Stimulated activated CD4-positive, alpha-beta T cell treated with anti-CD3 and anti-CD28 coated beads, TNF-alpha, amount 100 ng/mL, for 24 hours (primary cell): Measurements from ENCODE around the gene PCSK5.

Experiments
- DNase-seq, 3 experiments: peaks; one replicate each; pipeline ENCODE4 v3.0.0-alpha.2; 2020; ENCODE audit warnings: low read depth in 3 of 3

Gene PCSK5

GRCh38 chr9:76137931-76138330 lies 247.5 kb downstream of the PCSK5 start:
- DNase-seq: no peak

- DNase-seq: no peak
Observed at GRCh38 chr9:76138360-76138759, 247.9 kb downstream of the PCSK5 start.

- DNase-seq: no peak
Observed at GRCh38 chr9:76143834-76144233, 253.4 kb downstream of the PCSK5 start.

GRCh38 chr9:76150013-76150412 lies 259.5 kb downstream of the PCSK5 start:
- DNase-seq: no peak

DNA sequence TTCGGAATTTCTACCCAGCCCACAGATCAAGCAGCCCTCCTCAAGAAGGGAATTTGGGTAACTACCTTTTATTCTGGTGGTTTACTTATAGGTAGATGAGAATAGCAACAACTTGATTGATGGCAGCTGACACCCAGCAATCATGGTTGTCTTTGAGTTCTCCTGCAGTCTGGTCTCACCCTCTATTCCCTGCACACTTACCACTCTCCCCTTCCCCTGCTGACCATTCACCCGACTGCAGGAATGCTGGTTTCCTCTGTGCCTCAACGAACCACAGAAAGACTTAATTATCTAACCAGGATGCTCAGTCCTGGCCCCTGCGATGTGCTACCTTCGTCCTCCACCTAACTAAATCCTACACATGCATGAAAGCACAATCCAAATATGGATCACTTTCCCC lies 260.8 kb downstream of the PCSK5 start:
- DNase-seq: no peak

- no peak for DNase-seq
Observed at GRCh38 chr9:76153339-76153738, 262.9 kb downstream of the PCSK5 start.

DNA sequence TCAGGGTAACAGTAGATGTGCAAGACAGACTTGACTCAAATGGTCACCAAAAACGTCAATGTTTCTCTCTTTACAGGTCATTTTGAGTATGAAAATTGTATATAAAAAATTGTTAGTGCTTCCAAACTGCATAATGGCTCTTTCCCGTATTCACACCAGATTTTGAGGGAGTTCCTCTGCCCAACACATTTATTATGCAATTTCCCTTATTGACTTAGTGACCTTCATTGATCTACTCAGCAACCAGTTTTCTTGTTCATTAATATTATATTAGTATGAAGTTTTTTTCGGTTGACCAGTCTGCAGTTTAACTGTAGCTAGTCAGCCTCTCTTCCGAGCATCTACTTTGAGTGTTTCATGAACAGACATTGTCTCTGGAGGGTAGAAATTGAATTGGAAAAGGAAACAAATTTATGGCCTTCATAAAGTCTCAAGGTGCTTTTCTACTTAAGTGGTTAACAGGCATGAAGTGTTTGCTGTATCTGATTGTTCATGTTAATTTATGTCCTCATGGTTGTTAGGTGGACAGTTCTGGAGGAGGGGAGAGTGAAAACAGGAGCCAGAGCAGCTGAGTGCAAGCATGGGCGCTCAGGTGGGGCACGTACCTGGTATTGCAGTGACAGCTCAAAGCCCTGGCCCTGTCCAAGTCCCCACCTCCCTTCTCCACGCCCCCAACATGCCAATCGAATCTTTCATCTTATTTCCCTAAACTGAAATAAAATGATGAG lies 263.6 kb downstream of the PCSK5 start:
- DNase-seq: no peak

- DNase-seq: no peak
Observed at GRCh38 chr9:76155361-76155760, 264.9 kb downstream of the PCSK5 start.

DNA sequence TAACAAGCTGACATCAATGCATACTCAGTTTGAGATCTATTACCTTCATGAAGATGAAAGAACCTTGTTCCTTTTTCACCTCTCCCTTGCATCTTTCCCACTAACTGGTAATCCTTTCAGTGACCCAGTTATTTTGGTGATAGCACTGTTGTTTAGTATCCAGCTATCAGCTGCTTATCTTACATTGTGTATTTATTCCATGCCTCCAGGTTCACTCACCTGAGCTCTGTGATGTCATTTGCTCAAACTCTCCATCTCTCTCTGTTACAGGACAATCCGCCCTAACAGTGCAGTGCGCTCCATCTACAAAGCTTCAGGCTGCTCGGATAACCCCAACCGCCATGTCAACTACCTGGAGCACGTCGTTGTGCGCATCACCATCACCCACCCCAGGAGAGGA lies 268.2 kb downstream of the PCSK5 start:
- no peak for DNase-seq

DNA sequence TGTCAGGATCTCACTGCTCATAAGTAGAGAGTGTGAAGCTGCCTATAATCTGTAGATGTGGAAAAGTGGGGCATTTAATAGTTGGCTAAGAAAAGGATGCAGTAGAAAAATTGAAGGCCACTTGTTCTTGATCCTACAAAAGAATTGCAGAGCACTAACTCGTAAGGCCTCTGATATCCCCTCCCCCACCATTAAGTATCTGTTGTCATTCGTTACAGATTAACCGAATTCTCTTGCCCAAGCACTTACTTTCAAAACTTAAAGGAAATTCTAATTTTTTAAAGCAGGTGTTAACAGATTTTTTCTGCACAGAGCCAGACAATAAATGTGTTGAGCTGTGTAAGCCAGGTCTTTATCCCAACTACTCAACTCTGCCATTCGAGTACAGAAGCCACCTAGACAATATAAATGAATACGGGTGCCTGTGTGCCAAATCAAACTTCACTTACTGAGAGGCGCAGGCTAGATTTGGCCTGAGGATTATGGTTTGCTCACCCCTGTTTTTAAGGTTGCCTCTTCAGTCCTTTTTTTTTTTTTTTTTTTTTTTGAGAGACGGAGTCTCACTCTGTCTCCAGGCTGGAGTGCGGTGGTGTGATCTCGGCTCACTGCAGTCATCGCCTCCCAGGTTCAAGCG lies 268.9 kb downstream of the PCSK5 start:
- no peak for DNase-seq

GRCh38 chr9:76161106-76161505 lies 270.6 kb downstream of the PCSK5 start:
- no peak for DNase-seq

DNA sequence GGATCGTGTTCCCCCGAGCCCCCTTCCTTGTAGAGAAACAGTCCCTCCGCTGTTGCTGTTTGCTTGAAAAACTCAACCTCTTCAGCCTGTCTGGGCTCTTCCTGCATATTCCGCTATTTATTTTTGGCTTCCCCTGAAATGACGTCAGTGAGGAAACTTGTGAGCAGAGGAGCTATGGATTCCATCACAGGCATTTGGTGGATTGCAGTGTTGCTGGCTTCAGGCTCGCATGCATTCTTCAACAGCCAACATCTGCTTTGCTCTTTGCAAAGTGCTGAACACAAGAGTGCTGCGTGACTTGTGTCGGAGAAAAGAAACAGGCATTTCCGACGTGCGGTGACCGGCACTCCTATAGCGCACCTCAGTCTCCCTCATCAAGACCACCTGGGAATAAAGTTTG lies 271.1 kb downstream of the PCSK5 start:
- no peak for DNase-seq

- no peak for DNase-seq
Observed at GRCh38 chr9:76162086-76162730, 271.7 kb downstream of the PCSK5 start.

DNA sequence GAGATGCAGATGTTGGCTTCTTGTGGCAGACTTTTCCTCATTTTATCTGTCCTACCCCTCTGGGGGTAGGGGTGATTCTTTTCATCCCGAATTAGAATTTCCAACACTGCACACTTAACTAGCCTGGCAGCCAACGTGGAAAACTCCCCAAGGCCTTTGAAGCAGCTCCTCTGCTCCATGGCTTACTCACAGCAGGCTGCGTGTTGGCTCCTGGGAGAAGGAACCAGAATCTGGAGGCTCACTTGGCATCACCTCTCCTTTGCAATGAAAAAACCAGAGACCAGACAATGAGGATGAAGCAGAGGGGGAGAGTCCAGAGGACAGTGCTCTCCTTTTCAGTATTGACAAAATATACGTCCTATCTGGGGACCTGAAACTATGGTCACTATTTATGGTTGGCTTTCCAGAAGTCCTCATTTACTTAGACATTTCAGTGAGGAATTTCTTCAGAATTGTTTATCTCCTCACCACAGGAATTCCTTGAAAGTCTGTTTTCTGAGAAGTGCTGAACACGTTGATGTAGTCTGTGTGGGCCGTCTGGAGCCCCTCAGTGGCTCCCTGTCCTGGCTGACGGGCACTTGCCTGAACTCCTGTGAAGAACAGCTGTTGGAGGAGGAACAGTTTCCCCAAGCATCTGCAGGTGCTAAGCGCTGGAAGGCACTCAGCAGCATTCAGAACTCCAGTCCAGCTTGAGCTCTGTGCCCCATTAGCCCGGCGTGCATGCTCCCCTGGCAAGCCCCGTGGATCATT lies 272.5 kb downstream of the PCSK5 start:
- DNase-seq: no peak

DNA sequence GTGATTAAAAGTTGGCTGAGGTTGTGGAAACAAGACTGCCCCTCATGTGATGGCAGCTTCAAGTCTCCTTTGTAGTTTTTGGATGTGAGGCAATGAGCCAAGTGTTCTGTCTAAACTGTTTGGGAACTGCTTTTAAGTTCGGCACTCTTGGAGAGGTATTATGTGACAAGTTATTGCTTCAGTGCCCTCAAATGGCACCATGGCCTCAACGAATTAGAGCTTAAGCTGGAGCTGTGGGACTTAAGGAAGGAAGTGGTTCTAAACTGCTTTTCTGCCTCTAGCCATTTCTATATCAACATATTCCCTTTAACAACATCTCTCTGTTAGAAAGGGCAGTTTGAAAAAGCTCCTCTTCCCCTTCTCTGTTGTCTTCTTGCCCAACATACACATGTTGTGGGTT lies 276.1 kb downstream of the PCSK5 start:
- DNase-seq: no peak

DNA sequence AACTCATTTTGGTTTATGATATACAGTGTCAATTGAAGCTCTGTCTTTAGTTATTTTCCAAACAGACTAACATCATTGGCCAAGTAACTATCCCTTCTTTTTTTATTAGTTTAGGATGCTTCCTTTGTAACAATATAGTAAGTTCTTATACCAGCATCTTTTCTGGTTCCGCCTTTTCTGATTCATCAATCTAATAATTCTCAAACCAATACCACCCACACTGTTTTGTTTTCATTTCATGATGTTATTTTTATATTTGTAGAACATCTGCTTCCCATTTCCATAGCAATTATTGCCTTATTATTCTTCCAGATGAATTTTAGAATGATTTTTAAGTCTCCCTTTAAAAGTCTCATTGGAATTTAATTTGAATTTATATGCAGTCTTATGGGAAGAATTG lies 285.7 kb downstream of the PCSK5 start:
- no peak for DNase-seq

- DNase-seq: no peak
Observed at GRCh38 chr9:76177931-76178330, 287.5 kb downstream of the PCSK5 start.

DNA sequence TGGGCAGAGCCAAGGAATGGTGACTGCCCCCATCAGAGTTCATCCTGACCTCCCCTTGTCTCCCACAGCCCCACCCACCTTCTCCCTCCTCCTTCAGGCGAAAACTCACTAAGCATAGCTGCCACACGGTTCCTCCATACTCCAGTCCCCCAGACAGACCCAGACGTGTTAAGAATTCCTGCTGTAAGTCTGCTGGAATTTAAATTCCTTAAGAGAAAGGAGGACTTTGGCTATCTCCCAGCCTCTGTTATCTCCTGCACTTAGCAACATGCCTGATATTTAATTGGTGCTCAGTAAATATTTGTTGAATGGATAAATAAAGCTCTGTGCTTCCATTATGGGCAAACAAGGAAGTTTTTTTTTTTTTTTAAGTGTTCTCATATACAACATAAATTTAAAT lies 290.1 kb downstream of the PCSK5 start:
- no peak for DNase-seq

DNA sequence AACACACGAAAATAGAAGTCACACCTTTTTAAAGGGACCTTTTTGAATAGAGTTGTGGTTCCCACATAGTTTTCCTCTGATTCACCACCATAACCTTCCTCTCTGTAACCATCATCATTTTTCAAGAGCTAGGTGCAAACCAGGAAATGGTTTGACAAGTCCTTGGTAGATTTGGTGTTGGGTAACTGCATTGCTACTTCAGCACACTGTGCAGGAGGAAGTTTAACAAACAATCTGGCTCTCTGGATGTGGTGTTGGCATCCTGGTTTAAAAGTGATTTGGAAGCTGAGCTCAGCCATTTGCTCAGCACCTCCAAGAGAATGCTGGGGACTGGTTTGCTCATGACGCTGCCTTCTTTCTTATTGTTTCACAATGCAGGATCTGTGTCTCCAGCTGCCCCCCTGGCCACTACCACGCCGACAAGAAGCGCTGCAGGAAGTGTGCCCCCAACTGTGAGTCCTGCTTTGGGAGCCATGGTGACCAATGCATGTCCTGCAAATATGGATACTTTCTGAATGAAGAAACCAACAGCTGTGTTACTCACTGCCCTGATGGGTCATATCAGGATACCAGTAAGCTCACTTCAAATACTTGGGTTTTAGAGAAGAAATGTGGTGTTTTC lies 290.7 kb downstream of the PCSK5 start:
- no peak for DNase-seq

DNA sequence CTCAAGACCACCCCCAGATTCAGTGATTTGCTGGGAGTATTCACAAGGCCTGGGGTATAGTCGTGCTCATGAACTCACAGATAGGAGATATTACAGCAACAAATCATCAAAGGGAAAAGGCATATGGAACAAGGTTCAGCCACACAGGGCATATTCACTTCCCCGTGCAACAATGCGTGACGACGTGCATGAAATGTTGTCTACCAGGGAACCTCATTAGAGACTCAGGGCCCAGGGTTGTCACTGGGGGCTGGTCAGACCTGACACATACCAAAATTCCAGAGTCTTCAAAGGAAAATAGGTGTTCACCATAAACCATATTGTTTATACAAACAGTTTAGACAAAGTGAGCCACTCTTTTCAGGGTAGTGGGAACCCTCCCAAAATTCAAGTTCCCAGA lies 291.3 kb downstream of the PCSK5 start:
- no peak for DNase-seq

GRCh38 chr9:76185432-76185831 lies 295.0 kb downstream of the PCSK5 start:
- no peak for DNase-seq

GRCh38 chr9:76188286-76188685 lies 297.8 kb downstream of the PCSK5 start:
- DNase-seq: no peak
